K562 (cell line): ENCODE data around the gene PGLYRP4.

Experiments
- ARNT ChIP-seq, 2 experiments: fragments of 450-650 bp; IDR thresholded peaks; 2 replicates each; pipeline ENCODE4 v1.6.1; 2016; ENCODE audit warnings: mild to moderate bottlenecking in 1 of 2
- CTCF ChIP-seq, 3 experiments: IDR thresholded peaks in 2 of 3; conservative IDR thresholded peaks in 1 of 3; 2 replicates each; pipeline ENCODE4 v1.5.1; 2011 to 2012; ENCODE audit warnings: low read length in 3 of 3, mild to moderate bottlenecking in 3 of 3, control low read depth in 2 of 3, improper control_type of control experiment in 1 of 3, inconsistent platforms in 1 of 3, low read depth in 1 of 3, mixed read lengths in 1 of 3, moderate library complexity in 1 of 3; ENCODE audit not compliant: insufficient read depth in 2 of 3
- ELF1 ChIP-seq: fragments of 200-800 bp; sonication (Bioruptor generic); IDR thresholded peaks from 2 replicates; pipeline ENCODE4 v1.6.1; 2016; ENCODE audit warnings: missing genetic modification characterization, missing compliant biosample characterization
- MLX ChIP-seq, 2 experiments: fragments of 450-650 bp in 1 of 2; sonication (generic) in 1 of 2; formaldehyde crosslinking; conservative IDR thresholded peaks; 2 replicates each; pipeline versions ENCODE4 v1.4.0 to v1.8.1; 2020 to 2022; ENCODE audit warnings: mild to moderate bottlenecking in 1 of 2, missing genetic modification reagents in 1 of 2
- POLR2A ChIP-seq: fragments of 450-650 bp; conservative IDR thresholded peaks from 2 replicates; pipeline ENCODE4 v1.6.1; 2016
- PYGO2 ChIP-seq: fragments of 450-650 bp; IDR thresholded peaks from 2 replicates; pipeline ENCODE4 v1.6.1; 2016; ENCODE audit warnings: mild to moderate bottlenecking, missing genetic modification characterization, moderate library complexity, missing compliant biosample characterization
- SIN3A ChIP-seq, 2 experiments: fragments of 150-350 bp in 1 of 2; IDR thresholded peaks; 2 replicates each; pipeline ENCODE4 v1.6.1; 2011 to 2016; ENCODE audit warnings: borderline replicate concordance in 2 of 2, low read depth in 2 of 2, low read length in 2 of 2, mild to moderate bottlenecking in 2 of 2, moderate library complexity in 2 of 2; ENCODE audit not compliant: control insufficient read depth in 1 of 2
- SIX5 ChIP-seq, 2 experiments: IDR thresholded peaks; 2 replicates each; pipeline ENCODE4 v1.6.1; 2011; ENCODE audit warnings: low read length in 2 of 2, borderline replicate concordance in 1 of 2, low read depth in 1 of 2, mild to moderate bottlenecking in 1 of 2, moderate library complexity in 1 of 2; ENCODE audit not compliant: insufficient read depth in 1 of 2
- SLC30A9 ChIP-seq: fragments of 250-450 bp; sonication (Bioruptor Pico); IDR thresholded peaks from 2 replicates; pipeline ENCODE4 v1.8.0; 2022; ENCODE audit warnings: mild to moderate bottlenecking, moderate library complexity
- TEAD1 ChIP-seq, 2 experiments: fragments of 450-650 bp in 1 of 2; sonication (generic) in 1 of 2; formaldehyde crosslinking; IDR thresholded peaks; 2 replicates each; pipeline versions ENCODE4 v1.4.0 to v1.8.0; 2020 to 2022; ENCODE audit warnings: mild to moderate bottlenecking in 2 of 2, missing genetic modification reagents in 1 of 2
- YY1 ChIP-seq, 3 experiments: IDR thresholded peaks; 2 replicates each; pipeline ENCODE4 v1.6.1; 2011; ENCODE audit warnings: low read length in 2 of 3, mild to moderate bottlenecking in 2 of 3, moderate library complexity in 2 of 3, borderline replicate concordance in 1 of 3, control low read depth in 1 of 3, low read depth in 1 of 3; ENCODE audit not compliant: insufficient read depth in 3 of 3, insufficient replicate concordance in 2 of 3, control insufficient read depth in 1 of 3, insufficient read length in 1 of 3; ENCODE audit errors: extremely low read depth in 1 of 3
- ZFX ChIP-seq: sonication (generic); formaldehyde crosslinking; IDR thresholded peaks from 2 replicates; pipeline ENCODE4 v1.8.0; 2022; ENCODE audit warnings: mild to moderate bottlenecking, missing genetic modification reagents, moderate library complexity
- ZNF140 ChIP-seq: fragments of 250-450 bp; sonication (Bioruptor Pico); IDR thresholded peaks from 2 replicates; pipeline ENCODE4 v1.8.0; 2021; ENCODE audit warnings: moderate library complexity, mild to moderate bottlenecking, inconsistent platforms
- ZNF316 ChIP-seq: fragments of 450-650 bp; IDR thresholded peaks from 2 replicates; pipeline ENCODE4 v1.6.1; 2016

GRCh38 chr1:153347856-153348255, 785 bp downstream of the PGLYRP4 start:
- TF ChIP-seq YY1 (IDR thresholded peaks at IDR 0.05; ENCODE audit: borderline replicate concordance in 1 of 3, control insufficient read depth in 1 of 3, extremely low read depth in 1 of 3, insufficient read depth in 3 of 3, insufficient read length in 1 of 3, insufficient replicate concordance in 2 of 3, low read depth in 1 of 3, low read length in 2 of 3) (no peak), SIX5 (IDR thresholded peaks at IDR 0.05; ENCODE audit: borderline replicate concordance in 1 of 2, insufficient read depth in 1 of 2, low read depth in 1 of 2, low read length in 2 of 2) (no peak), TEAD1 (CRISPR knock-in tag; IDR thresholded peaks at IDR 0.05) (no peak), ZFX (no peak), ARNT (IDR thresholded peaks at IDR 0.05) (no peak), CTCF (IDR thresholded peaks at IDR 0.05 in 2 of 3, conservative IDR thresholded peaks at IDR 0.05 in 1 of 3; ENCODE audit: insufficient read depth in 2 of 3, low read depth in 1 of 3, low read length in 3 of 3) (no peak), MLX (CRISPR knock-in tag; conservative IDR thresholded peaks at IDR 0.05) (no peak), SLC30A9 (CRISPR knock-in tag) (no peak), SIN3A (IDR thresholded peaks at IDR 0.05; ENCODE audit: borderline replicate concordance in 2 of 2, control insufficient read depth in 1 of 2, low read depth in 2 of 2, low read length in 2 of 2) (no peak), ZNF140 (CRISPR knock-in tag) (no peak), PYGO2 (tag) (no peak), ZNF316 (no peak), ELF1 (tag) (no peak), POLR2A (no peak)
